ENCODE measurements around the gene ATAD3A.
A peak's percentile ranks its signal among the peaks of the same experiment; 100 is the strongest.
"Not testable (repeated sequence)": the region's sequence is repeated elsewhere in the genome, so short reads cannot be mapped to it uniquely, and the experiment has no call there.

ATAD3A gene

DNA sequence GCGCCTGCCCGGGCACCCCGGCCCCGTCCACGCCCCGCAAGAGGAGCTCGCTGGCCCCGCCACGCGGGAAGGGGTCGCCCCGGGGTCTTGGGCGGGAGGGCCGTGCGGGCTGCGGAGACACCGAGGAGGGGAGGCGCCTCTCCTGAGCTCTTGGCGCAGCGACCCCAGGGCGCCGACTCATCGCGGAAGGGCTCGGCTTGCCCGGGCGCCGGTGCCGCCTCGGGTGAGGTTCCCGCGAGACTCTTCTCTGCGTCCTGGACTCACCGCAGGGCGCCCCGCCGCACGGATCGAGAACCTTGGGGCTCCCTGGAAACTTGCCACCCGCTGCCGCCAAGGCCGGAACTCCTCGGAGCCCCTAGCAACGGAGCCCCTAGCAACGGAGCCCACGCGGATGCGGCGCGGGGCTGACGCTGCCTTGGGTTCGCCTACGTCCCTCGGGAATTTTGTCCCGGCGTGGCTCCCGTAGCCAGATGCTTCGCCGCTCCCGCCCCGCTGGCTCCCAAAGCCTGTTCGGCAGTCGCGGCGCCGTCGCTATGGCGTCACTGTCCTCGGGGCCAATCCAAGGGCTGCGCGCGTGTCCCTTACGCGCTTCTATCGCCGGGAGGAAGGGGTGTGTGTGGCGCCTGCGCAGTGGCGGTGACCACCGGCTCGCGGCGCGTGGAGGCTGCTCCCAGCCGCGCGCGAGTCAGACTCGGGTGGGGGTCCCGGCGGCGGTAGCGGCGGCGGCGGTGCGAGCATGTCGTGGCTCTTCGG lies at the start of gene ATAD3A:
Gene ATAD3A (plus strand): TSS at position 630 of the 753 bp plus-strand sequence. CDS start 107 bp downstream, at position 737.
- peaks cover 15% of the 10 kb centered on the region for H3K36me3 Mint-ChIP-seq
- DNase-seq (ENCODE audit: low spot score in 2 of 2), result peak; percentile 91 to 97
- peak within 1 kb of the TSS; percentile 94 for H3K27ac Mint-ChIP-seq
- peaks cover 19% of the 10 kb centered on the region for H3K4me1 Mint-ChIP-seq
- peak; percentile 96 for ATAC-seq
- no peaks in the 10 kb centered on the region for H3K9me3 Mint-ChIP-seq
- H3K4me3 Mint-ChIP-seq, result peak within 1 kb of the TSS; percentile 82

GRCh38 chr1:1462318-1462966 lies 49.5 kb upstream of the ATAD3A start:
- Mint-ChIP-seq H3K9me3 (no peaks in the 10 kb centered on the region), H3K4me1 (no peaks in the 10 kb centered on the region), H3K4me3 (peak overlapping the region; percentile 62), H3K27ac (peak overlapping the region; percentile 43), H3K36me3 (no peaks in the 10 kb centered on the region)
- ATAC-seq, result peak; percentile 74
- DNase-seq (ENCODE audit: low spot score in 2 of 2), result no peak

- Mint-ChIP-seq H3K36me3 (no peaks in the 10 kb centered on the region), H3K9me3 (no peaks in the 10 kb centered on the region), H3K4me1 (no peaks in the 10 kb centered on the region), H3K4me3 (no peak overlapping the region), H3K27ac (no peak overlapping the region)
- no peak for ATAC-seq
- no peak for DNase-seq (ENCODE audit: low spot score in 2 of 2)
Measured at GRCh38 chr1:1463312-1463711, 48.6 kb upstream of the ATAD3A start.

DNA sequence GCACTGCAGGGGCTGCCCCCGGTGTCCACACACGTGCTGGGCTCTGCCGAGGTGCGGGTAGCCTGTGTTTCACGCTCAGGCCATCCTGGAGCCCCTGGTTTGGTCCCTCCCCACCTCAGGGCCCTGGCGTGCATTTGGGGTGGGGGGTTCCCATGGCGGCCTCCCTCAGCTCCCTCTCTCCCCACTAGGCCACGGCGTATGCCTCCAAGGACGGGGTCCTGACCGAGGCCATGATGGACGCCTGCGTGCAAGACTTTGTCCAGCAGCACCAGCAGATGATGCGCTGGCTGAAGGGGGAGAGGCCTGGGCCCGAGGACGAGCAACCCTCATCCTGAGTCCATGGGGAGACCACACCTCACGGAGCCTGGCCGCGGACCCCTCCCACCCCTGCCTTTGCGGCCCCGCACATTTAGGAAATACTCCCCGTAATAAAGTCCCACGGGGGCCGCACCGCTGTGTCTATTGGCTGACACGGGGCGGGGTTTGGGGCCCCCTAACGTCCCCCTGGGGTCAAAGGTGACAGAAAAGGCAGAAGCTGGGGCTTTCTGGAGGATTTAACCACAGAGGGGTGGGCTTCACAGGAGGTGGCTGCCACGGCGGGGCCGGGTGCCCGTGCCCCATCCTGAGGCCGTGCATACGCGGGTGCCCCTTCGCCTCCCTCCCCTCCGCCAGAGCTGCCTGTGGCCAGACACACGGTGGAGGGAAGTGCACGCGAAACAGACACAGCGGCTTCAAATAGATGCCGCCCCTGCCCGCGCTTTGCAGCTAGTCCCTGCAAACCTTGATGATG lies 43.6 kb upstream of the ATAD3A start:
- not testable (repeated sequence) for H3K36me3 Mint-ChIP-seq; H3K4me1 Mint-ChIP-seq; ATAC-seq; H3K4me3 Mint-ChIP-seq; H3K27ac Mint-ChIP-seq; DNase-seq (ENCODE audit: low spot score in 2 of 2); H3K9me3 Mint-ChIP-seq

DNA sequence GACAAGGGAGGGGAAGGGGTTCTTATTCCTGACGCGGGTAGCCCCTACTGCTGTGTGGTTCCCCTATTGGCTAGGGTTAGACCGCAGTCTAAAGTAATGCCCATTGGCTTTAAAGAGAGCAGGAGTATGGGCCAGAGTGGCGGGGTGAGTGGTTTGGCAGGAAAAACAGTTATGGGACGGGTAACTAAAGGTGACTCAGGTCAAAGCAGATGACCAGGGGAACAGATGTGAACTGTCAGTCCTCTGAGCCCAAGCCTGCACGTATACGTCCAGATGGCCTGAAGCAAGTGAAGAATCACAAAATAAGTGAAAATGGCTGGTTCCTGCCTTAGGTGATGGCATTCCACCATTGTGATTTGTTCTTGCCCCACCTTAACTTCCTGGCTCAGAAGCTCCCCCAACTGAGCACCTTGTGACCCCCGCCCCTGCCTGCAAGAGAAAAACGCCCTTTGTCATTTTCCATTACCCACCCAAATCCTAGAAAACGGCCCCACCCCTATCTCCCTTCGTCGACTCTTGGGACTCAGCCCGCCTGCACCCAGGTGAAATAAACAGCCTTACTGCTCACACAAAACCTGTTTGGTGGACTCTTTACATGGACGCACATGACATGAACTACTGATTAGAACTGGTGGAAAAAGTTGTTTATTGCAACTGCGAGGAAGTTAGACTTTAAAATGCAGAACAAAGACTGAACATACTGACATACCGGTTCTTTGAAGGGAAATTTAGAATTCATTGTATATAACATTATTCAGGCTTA lies 41.2 kb upstream of the ATAD3A start:
- peak overlapping the region; percentile 78 for H3K27ac Mint-ChIP-seq
- peaks cover 21% of the 10 kb centered on the region for H3K36me3 Mint-ChIP-seq
- DNase-seq (ENCODE audit: low spot score in 2 of 2) (no peak), ATAC-seq (no peak)
- no peaks in the 10 kb centered on the region for H3K9me3 Mint-ChIP-seq
- peak overlapping the region; percentile 79 for H3K4me3 Mint-ChIP-seq
- H3K4me1 Mint-ChIP-seq, result peaks cover 14% of the 10 kb centered on the region

DNA sequence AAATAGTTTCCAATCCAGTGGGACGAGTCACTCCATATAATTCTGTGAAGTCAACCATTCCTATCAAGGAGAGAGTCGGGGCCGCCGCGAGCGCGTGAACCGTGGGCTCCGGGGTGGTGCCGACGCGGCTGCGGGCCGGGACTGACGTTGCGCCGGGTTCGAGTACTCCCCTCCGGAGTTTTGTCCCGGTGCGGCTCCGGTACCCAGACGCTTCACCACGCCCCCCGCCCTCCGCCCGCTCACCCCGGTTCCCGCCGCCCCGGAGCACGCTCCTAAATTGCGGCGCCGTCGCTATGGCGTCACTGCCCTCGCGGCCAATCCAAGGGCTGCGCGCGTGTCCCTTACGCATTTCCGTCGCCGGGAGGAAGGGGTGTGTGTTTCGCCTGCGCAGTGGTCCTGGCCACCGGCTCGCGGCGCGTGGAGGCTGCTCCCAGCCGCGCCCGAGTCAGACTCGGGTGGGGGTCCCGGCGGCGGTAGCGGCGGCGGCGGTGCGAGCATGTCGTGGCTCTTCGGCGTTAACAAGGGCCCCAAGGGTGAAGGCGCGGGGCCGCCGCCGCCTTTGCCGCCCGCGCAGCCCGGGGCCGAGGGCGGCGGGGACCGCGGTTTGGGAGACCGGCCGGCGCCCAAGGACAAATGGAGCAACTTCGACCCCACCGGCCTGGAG lies 40.4 kb upstream of the ATAD3A start, which contains the start of gene ATAD3B:
Gene ATAD3B (plus strand): TSS at position 377 of the 664 bp plus-strand sequence. CDS start 120 bp downstream, at position 497.
- DNase-seq (ENCODE audit: low spot score in 2 of 2) (peak; percentile 84 to 95), ATAC-seq (peak; percentile 97)
- no peaks in the 10 kb centered on the region for H3K9me3 Mint-ChIP-seq
- H3K4me3 Mint-ChIP-seq, result peak within 1 kb of the TSS; percentile 79
- peaks cover 23% of the 10 kb centered on the region for H3K36me3 Mint-ChIP-seq
- peak within 1 kb of the TSS; percentile 78 for H3K27ac Mint-ChIP-seq
- H3K4me1 Mint-ChIP-seq, result peaks cover 14% of the 10 kb centered on the region

DNA sequence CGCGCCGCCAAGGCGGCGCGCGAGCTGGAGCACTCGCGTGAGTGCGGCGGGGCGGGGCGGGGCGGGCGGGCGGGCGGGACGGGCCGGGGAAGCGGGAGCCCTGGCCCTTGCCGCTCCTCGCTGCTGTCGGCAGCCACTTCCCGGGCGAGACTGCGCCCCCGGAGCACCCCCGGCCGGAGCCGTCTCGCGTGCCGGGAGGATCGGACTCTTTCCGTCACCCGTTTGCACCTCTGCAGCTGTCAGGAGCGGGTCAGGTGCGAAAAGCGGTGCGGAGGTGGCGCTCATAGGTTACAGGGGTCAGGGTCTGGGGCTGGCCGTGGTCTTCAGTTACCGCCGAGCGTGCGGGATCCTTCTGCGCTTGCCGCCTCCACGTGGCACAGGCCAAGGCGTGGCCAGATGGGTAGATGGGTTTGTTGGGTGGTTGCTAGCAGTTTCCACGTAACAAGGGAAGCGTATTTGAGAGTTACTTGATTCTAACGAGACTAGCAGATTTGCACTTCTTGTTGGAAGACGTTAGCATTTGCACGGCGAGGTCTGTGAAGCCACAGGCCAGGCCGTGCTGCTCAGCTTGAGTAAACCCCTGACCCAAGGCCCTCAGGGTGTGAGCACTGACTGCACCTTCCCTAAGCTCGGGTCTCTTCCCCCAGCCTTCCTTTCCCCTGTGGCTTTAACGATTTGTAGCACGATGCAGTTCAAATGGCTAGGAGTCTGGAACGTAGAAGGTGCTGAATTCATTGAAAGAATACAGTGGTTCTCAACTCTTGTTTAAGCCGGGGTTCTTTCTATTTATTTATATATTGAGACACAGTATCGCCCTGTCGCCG lies 39.7 kb upstream of the ATAD3A start:
- H3K4me1 Mint-ChIP-seq, result peaks cover 14% of the 10 kb centered on the region
- DNase-seq (ENCODE audit: low spot score in 2 of 2) (peak; percentile 8 to 61), ATAC-seq (peak; percentile 55)
- H3K9me3 Mint-ChIP-seq, result not testable (repeated sequence)
- peaks cover 31% of the 10 kb centered on the region for H3K36me3 Mint-ChIP-seq
- H3K4me3 Mint-ChIP-seq, result peak overlapping the region; percentile 79
- peak overlapping the region; percentile 78 for H3K27ac Mint-ChIP-seq

DNA sequence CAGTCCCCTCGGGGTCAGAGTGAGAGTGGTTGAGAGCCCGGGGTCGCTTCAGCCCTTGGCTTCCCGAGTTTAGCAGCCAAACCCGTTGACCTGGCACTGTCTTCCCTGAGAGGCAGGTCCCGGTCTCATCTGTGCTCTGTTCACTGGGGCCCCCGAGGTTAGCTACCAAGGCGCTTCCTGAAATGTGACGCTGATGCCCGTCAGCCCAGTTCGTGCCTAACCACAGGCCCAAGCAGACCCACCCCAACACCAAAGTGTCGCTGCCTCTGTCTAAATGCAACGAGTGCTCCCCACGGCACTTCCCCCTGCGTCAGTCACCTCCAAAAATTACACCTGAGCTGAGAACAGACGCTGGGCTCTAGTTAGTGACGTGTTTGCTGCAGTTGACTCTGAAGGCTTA lies 36.0 kb upstream of the ATAD3A start:
- H3K9me3 Mint-ChIP-seq; H3K27ac Mint-ChIP-seq; ATAC-seq; H3K4me3 Mint-ChIP-seq; DNase-seq (ENCODE audit: low spot score in 2 of 2): not testable (repeated sequence)
- Mint-ChIP-seq H3K36me3 (peaks cover 63% of the 10 kb centered on the region), H3K4me1 (peaks cover 17% of the 10 kb centered on the region)

DNA sequence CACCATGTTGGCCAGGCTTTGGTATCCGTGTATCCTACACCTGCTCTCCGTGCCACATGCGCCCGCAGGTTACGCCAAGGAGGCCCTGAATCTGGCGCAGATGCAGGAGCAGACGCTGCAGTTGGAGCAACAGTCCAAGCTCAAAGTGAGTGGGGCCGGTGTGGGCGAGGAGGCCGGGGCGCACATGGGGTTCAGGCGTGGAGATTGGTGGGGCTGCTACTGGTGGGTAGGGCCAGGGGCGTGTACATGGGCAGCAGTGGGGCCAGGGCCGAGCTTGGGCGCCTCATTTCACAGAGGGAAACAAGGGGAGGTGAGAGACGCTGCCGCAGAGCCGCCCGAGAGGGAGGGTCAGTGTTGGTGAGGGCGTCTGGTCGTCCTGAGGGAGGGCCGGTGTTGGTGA lies 34.8 kb upstream of the ATAD3A start:
- no peak for DNase-seq (ENCODE audit: low spot score in 2 of 2)
- Mint-ChIP-seq H3K4me3 (no peak overlapping the region), H3K4me1 (peaks cover 15% of the 10 kb centered on the region), H3K9me3 (no peaks in the 10 kb centered on the region), H3K36me3 (peaks cover 70% of the 10 kb centered on the region), H3K27ac (no peak overlapping the region)
- no peak for ATAC-seq

GRCh38 chr1:1479547-1480487 lies 32.1 kb upstream of the ATAD3A start:
- DNase-seq (ENCODE audit: low spot score in 2 of 2) (no peak), ATAC-seq (no peak)
- Mint-ChIP-seq H3K36me3 (peaks cover 78% of the 10 kb centered on the region), H3K9me3 (no peaks in the 10 kb centered on the region), H3K4me1 (peaks cover 15% of the 10 kb centered on the region), H3K27ac (peak overlapping the region; percentile 77), H3K4me3 (no peak overlapping the region)

DNA sequence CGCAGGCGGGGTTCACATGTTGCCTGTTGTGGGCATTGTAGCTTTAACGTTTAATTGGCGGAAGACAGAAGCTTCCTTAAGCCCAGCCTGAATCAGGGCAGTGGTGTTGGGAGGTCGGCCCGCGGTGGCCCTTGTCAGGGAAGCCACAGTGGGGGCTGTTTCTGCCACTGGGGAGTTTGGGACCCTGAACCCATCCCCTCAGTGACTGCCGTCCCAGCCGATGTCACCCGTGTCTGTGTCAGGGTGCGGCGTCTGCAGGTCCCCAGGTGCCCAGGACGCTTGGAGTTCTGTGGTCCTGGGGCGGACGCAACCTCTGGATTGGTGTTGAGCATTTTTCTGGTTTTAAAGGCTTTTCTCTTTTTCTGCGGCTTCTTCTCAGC lies 31.5 kb upstream of the ATAD3A start:
- H3K4me3 Mint-ChIP-seq, H3K27ac Mint-ChIP-seq: not testable (repeated sequence)
- peaks cover 75% of the 10 kb centered on the region for H3K36me3 Mint-ChIP-seq

DNA sequence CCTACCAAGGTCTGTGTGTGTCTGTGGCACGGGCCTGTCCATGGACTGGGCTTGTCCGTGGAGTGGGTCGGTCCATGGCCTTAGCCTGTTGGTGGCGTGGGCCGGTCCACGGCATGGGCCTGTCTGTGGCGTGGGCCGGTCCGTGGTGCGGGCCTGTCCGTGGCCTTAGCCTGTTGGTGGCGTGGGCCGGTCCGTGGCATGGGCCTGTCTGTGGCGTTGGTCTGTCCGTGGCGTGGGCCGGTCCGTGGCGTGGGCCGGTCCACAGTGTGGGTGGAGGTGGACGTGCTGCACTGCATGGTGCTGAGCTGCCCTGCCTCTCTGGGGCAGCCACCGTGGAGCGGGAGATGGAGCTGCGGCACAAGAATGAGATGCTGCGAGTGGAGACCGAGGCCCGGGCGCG lies 30.2 kb upstream of the ATAD3A start:
- not testable (repeated sequence) for H3K9me3 Mint-ChIP-seq; H3K4me1 Mint-ChIP-seq; H3K4me3 Mint-ChIP-seq; DNase-seq (ENCODE audit: low spot score in 2 of 2); H3K27ac Mint-ChIP-seq
- H3K36me3 Mint-ChIP-seq, result peaks cover 67% of the 10 kb centered on the region
- ATAC-seq, result peak; percentile 31

More for the DNA sequence above, 31.5 kb upstream of the ATAD3A start:
- H3K9me3 Mint-ChIP-seq; DNase-seq (ENCODE audit: low spot score in 2 of 2); ATAC-seq: not testable (repeated sequence)
- peaks cover 11% of the 10 kb centered on the region for H3K4me1 Mint-ChIP-seq

- H3K4me1 Mint-ChIP-seq, result peaks cover 10% of the 10 kb centered on the region
- ATAC-seq, result no peak
Measured at GRCh38 chr1:1482856-1483255, 29.1 kb upstream of the ATAD3A start.

More at GRCh38 chr1:1482856-1483255, 29.1 kb upstream of the ATAD3A start:
- Mint-ChIP-seq H3K27ac (no peak overlapping the region), H3K36me3 (peaks cover 59% of the 10 kb centered on the region), H3K9me3 (no peaks in the 10 kb centered on the region), H3K4me3 (no peak overlapping the region)
- DNase-seq (ENCODE audit: low spot score in 2 of 2), result no peak

All from stimulated activated effector memory CD8-positive, alpha-beta T cell treated with anti-CD3 and anti-CD28 coated beads, Interleukin-12 subunit alpha, Interleukin-12 subunit beta, amount 100 ng/mL, for 72 hours (primary cell).